ENCODE measurements around the gene CLIP2. TPM values are rescaled to one million over a fixed set of nuclear protein-coding genes. Genes with fewer than 3 reads are reported as not detected.

CLIP2 gene
- total RNA-seq, 1 experiment from 2014 or later: 21.6 TPM

DNA sequence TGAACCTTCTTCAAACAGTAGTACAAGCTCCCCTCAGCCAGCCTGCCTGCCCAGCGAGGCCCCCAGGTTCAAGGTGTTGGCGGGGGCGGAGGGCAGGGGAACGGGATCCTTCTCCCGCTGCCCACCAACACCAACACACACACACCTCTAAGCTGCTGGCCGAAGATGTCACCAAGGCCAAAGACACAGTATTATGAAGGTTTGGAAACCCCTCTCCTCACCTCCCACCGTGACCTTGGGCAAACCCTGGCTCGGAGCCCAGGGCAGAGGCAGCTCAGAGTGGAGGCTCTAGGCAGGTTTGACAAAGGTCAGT, 115.1 kb downstream of the CLIP2 start:
- no peaks in the 10 kb centered on the region for H3K23me2 ChIP-seq (ENCODE audit: insufficient read length, low read depth, low read length, poor library complexity, severe bottlenecking)
- WGBS (ENCODE audit: extremely low coverage, insufficient read length, low lambda C conversion rate): no CpG with 5 or more reads among the region's 8 CpGs
- no peak overlapping the region for H3K23ac ChIP-seq (ENCODE audit: insufficient read length, low read depth, low read length)
- no peak overlapping the region for H3K4me2 ChIP-seq (ENCODE audit: insufficient read depth, insufficient read length, low read length)
- no peak overlapping the region for H3K18ac ChIP-seq (ENCODE audit: insufficient read length, low read depth, low read length)
- TF ChIP-seq, protein P1, sequence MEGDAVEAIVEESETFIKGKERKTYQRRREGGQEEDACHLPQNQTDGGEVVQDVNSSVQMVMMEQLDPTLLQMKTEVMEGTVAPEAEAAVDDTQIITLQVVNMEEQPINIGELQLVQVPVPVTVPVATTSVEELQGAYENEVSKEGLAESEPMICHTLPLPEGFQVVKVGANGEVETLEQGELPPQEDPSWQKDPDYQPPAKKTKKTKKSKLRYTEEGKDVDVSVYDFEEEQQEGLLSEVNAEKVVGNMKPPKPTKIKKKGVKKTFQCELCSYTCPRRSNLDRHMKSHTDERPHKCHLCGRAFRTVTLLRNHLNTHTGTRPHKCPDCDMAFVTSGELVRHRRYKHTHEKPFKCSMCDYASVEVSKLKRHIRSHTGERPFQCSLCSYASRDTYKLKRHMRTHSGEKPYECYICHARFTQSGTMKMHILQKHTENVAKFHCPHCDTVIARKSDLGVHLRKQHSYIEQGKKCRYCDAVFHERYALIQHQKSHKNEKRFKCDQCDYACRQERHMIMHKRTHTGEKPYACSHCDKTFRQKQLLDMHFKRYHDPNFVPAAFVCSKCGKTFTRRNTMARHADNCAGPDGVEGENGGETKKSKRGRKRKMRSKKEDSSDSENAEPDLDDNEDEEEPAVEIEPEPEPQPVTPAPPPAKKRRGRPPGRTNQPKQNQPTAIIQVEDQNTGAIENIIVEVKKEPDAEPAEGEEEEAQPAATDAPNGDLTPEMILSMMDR (conservative IDR thresholded peaks at IDR 0.05): no peak
- no peaks in the 10 kb centered on the region for H3K27me3 ChIP-seq (ENCODE audit: insufficient read depth, low read length)
- Mint-ChIP-seq H3K4me3 (no peak overlapping the region), H3K4me1 (peaks cover 5 to 15% of the 10 kb centered on the region in 2 experiments), H3K9me3 (no peaks in the 10 kb centered on the region; a peak in 1 of 5 replicates), H3K36me3 (ENCODE audit: insufficient read depth in 1 of 3, low read depth in 3 of 3) (peaks cover 6 to 12% (median 9%) of the 10 kb centered on the region in 3 experiments; a peak in 6 of 7 replicates), H3K27me3 (ENCODE audit: low read depth) (peaks cover 7% of the 10 kb centered on the region), H3K27ac (no peak overlapping the region; a peak in 1 of 7 replicates)
- no peak overlapping the region for H4K91ac ChIP-seq (ENCODE audit: insufficient read length, low read depth, low read length)
- no peak overlapping the region for H3K27ac ChIP-seq (ENCODE audit: insufficient read length, low read depth, low read length)
- H3K9me3 ChIP-seq (ENCODE audit: control insufficient read depth, low read depth, low read length): no peaks in the 10 kb centered on the region
- no peak overlapping the region for H2BK120ac ChIP-seq (ENCODE audit: low read depth, low read length, poor library complexity, severe bottlenecking)
- no peak overlapping the region for H2AFZ ChIP-seq (ENCODE audit: low read length)
- no peaks in the 10 kb centered on the region for H3K79me2 ChIP-seq (ENCODE audit: insufficient read depth, low read length)
- no peak overlapping the region for H3T11ph ChIP-seq (ENCODE audit: low read length)
- no peak overlapping the region for H3K14ac ChIP-seq (ENCODE audit: insufficient read depth, low read length)
- H2BK15ac ChIP-seq (ENCODE audit: low read depth, low read length): no peak overlapping the region
- no peaks in the 10 kb centered on the region for H4K20me1 ChIP-seq (ENCODE audit: control insufficient read depth, insufficient read depth, insufficient read length)
- no peak overlapping the region for H2BK20ac ChIP-seq (ENCODE audit: low read depth, low read length, poor library complexity, severe bottlenecking)
- H3K4me1 ChIP-seq (ENCODE audit: insufficient read depth, low read length): no peaks in the 10 kb centered on the region
- H3K56ac ChIP-seq (ENCODE audit: insufficient read length, low read depth, low read length): no peak overlapping the region
- H2AK5ac ChIP-seq (ENCODE audit: insufficient read length, low read length): no peak overlapping the region
- no peak overlapping the region for H4K5ac ChIP-seq (ENCODE audit: insufficient read length, low read depth, low read length)
- H3K79me1 ChIP-seq (ENCODE audit: insufficient read depth, low read depth, low read length, poor library complexity, severe bottlenecking): no peaks in the 10 kb centered on the region
- H3K4ac ChIP-seq (ENCODE audit: low read depth, low read length): no peak overlapping the region
- no peak overlapping the region for H2BK12ac ChIP-seq (ENCODE audit: insufficient read length, low read depth, low read length)
- H4K8ac ChIP-seq (replicated peaks; ENCODE audit: insufficient read length, low read depth, low read length): no peak overlapping the region
- DNase-seq: no peak
- no peak overlapping the region for H2BK5ac ChIP-seq (ENCODE audit: insufficient read length, low read length)
- H3K9ac ChIP-seq (ENCODE audit: extremely low read depth, insufficient read length, low read length): no peak overlapping the region

Data from H9 (cell line).